GDM1 (cell line): ENCODE results near the gene MCM5.
"Not testable (repeated sequence)": the region's sequence is repeated elsewhere in the genome, so short reads cannot be mapped to it uniquely, and the experiment has no call there.

Experiments used
- DNase-seq: peaks from one replicate; lab custom pipeline; 2025; lab: John Stamatoyannopoulos, UW

MCM5 gene

GRCh38 chr22:35452351-35452781, 52.4 kb downstream of the MCM5 start:
- no peak for DNase-seq

GRCh38 chr22:35452810-35453743, 53.1 kb downstream of the MCM5 start:
- DNase-seq = no peak

GRCh38 chr22:35454416-35455054, 54.6 kb downstream of the MCM5 start:
- no peak for DNase-seq

GRCh38 chr22:35455529-35455928, 55.6 kb downstream of the MCM5 start:
- DNase-seq = no peak

GRCh38 chr22:35456757-35457156, 56.8 kb downstream of the MCM5 start:
- DNase-seq = no peak

GRCh38 chr22:35457729-35458546, 58.0 kb downstream of the MCM5 start:
- no peak for DNase-seq

- DNase-seq = no peak
These were observed 58.8 kb downstream of the MCM5 start for GRCh38 chr22:35458547-35459422.

- DNase-seq = no peak
These were observed 59.5 kb downstream of the MCM5 start for GRCh38 chr22:35459423-35459894.

GRCh38 chr22:35459976-35460375, 60.0 kb downstream of the MCM5 start:
- DNase-seq = not testable (repeated sequence)

GRCh38 chr22:35460688-35461087, 60.7 kb downstream of the MCM5 start:
- DNase-seq = no peak

- no peak for DNase-seq
These were observed 62.7 kb downstream of the MCM5 start for GRCh38 chr22:35462498-35463230.

- no peak for DNase-seq
These were observed 63.4 kb downstream of the MCM5 start for GRCh38 chr22:35463231-35463933.

- DNase-seq = no peak
These were observed 64.5 kb downstream of the MCM5 start for GRCh38 chr22:35464399-35464798.

- DNase-seq = no peak
These were observed 65.3 kb downstream of the MCM5 start for GRCh38 chr22:35465109-35465701.

- no peak for DNase-seq
These were observed 67.9 kb downstream of the MCM5 start for GRCh38 chr22:35467681-35468434.

GRCh38 chr22:35470903-35471321, 71.0 kb downstream of the MCM5 start:
- no peak for DNase-seq

- not testable (repeated sequence) for DNase-seq
These were observed 71.6 kb downstream of the MCM5 start for GRCh38 chr22:35471566-35471965.

GRCh38 chr22:35472488-35472887, 72.5 kb downstream of the MCM5 start:
- DNase-seq = no peak

- no peak for DNase-seq
These were observed 74.0 kb downstream of the MCM5 start for GRCh38 chr22:35473971-35474370.
